Measurements from ENCODE around the gene CNTN6. TPM values are rescaled to one million over a fixed set of nuclear protein-coding genes. Genes with fewer than 3 reads are reported as not detected.

The CNTN6 gene
- total RNA-seq, 4 donors from 2014 or later = 7.7 to 16.4 (median 8.9) TPM

- Histone ChIP-seq H3K4me3 (replicated peaks in 1 of 3) (no peak overlapping the region), H3K27me3 (no peaks in the 10 kb centered on the region), H3K36me3 (no peaks in the 10 kb centered on the region), H3K27ac (no peak overlapping the region), H3K4me1 (no peaks in the 10 kb centered on the region), H3K9me3 (no peaks in the 10 kb centered on the region)
- no peak for TF ChIP-seq POLR2A (IDR thresholded peaks at IDR 0.05)
- no peak for TF ChIP-seq CTCF (IDR thresholded peaks at IDR 0.05)
- no peak for DNase-seq
- 86 to 90% methylated on average over 3 of the region's 3 CpGs for WGBS, 2 donors
- intact Hi-C loops (cut with DNase I) = no loop called here
Observed at GRCh38 chr3:1227111-1227510, 134.3 kb downstream of the CNTN6 start.

- Histone ChIP-seq H3K4me3 (replicated peaks in 1 of 3) (no peak overlapping the region), H3K9me3 (no peaks in the 10 kb centered on the region), H3K4me1 (no peaks in the 10 kb centered on the region), H3K36me3 (no peaks in the 10 kb centered on the region), H3K27me3 (no peaks in the 10 kb centered on the region), H3K27ac (no peak overlapping the region)
- WGBS, 2 donors = 73 to 77% methylated on average over 4 of the region's 4 CpGs
- DNase-seq = no peak
- no peak for TF ChIP-seq POLR2A (IDR thresholded peaks at IDR 0.05)
- no peak for TF ChIP-seq CTCF (IDR thresholded peaks at IDR 0.05)
- intact Hi-C loops (cut with DNase I) = no loop called here
Observed at GRCh38 chr3:1228289-1228688, 135.5 kb downstream of the CNTN6 start.

- no peaks in the 10 kb centered on the region for H3K36me3 ChIP-seq
- intact Hi-C loops (cut with DNase I) = no loop called here
- no peak overlapping the region for H3K4me3 ChIP-seq (replicated peaks in 1 of 3)
- TF ChIP-seq POLR2A (IDR thresholded peaks at IDR 0.05) (no peak), CTCF (IDR thresholded peaks at IDR 0.05) (no peak)
- WGBS, 2 donors = 92 to 98% methylated on average over 4 of the region's 4 CpGs
- no peak overlapping the region for H3K27ac ChIP-seq
- H3K9me3 ChIP-seq = no peaks in the 10 kb centered on the region
- no peaks in the 10 kb centered on the region for H3K27me3 ChIP-seq
- DNase-seq = no peak
- H3K4me1 ChIP-seq = no peaks in the 10 kb centered on the region
Observed at GRCh38 chr3:1230920-1231319, 138.1 kb downstream of the CNTN6 start.

- intact Hi-C loops (cut with DNase I) = no loop called here
- H3K4me1 ChIP-seq = no peaks in the 10 kb centered on the region
- TF ChIP-seq CTCF (IDR thresholded peaks at IDR 0.05) (no peak), POLR2A (IDR thresholded peaks at IDR 0.05) (no peak)
- no peak overlapping the region for H3K27ac ChIP-seq
- H3K36me3 ChIP-seq = no peaks in the 10 kb centered on the region
- H3K9me3 ChIP-seq = no peaks in the 10 kb centered on the region
- no peak overlapping the region for H3K4me3 ChIP-seq (replicated peaks in 1 of 3)
- no peak for DNase-seq
- no peaks in the 10 kb centered on the region for H3K27me3 ChIP-seq
- 68 to 73% methylated on average over 3 of the region's 3 CpGs for WGBS, 2 donors
Observed at GRCh38 chr3:1232276-1232675, 139.5 kb downstream of the CNTN6 start.

- Histone ChIP-seq H3K27ac (no peak overlapping the region), H3K27me3 (no peaks in the 10 kb centered on the region), H3K9me3 (no peaks in the 10 kb centered on the region), H3K4me1 (no peaks in the 10 kb centered on the region), H3K36me3 (no peaks in the 10 kb centered on the region), H3K4me3 (replicated peaks in 1 of 3) (no peak overlapping the region)
- no peak for DNase-seq
- intact Hi-C loops (cut with DNase I) = no loop called here
- no peak for TF ChIP-seq CTCF (IDR thresholded peaks at IDR 0.05)
- TF ChIP-seq POLR2A (IDR thresholded peaks at IDR 0.05) = no peak
- 82% methylated on average over 5 to 8 of the region's 8 CpGs for WGBS, 2 donors
Observed at GRCh38 chr3:1235526-1236120, 142.8 kb downstream of the CNTN6 start.
